Keratinocyte (primary cell): ENCODE results near the gene TMEM61.

Experiments used
- EZH2 ChIP-seq: IDR thresholded peaks from one replicate; pipeline ENCODE4 v1.6.1; 2012; ENCODE audit warnings: inconsistent platforms, mild to moderate bottlenecking, low read length, moderate library complexity
- TF ChIP-seq, protein P1 (sequence below), 3 experiments: IDR thresholded peaks in 1 of 3; conservative IDR thresholded peaks in 1 of 3; optimal IDR thresholded peaks in 1 of 3; 2 replicates in 2 of 3; 3 replicates in 1 of 3; pipeline versions ENCODE3 to v1.5.1; 2011; ENCODE audit warnings: low read length in 3 of 3, mild to moderate bottlenecking in 3 of 3, moderate library complexity in 2 of 3, control low read depth in 1 of 3, inconsistent platforms in 1 of 3; ENCODE audit not compliant: insufficient read depth in 2 of 3; ENCODE audit errors: extremely low read depth in 1 of 3

GRCh38 chr1:55038974-55039341 is 58.5 kb downstream of the TMEM61 start:
- TF ChIP-seq, protein P1, sequence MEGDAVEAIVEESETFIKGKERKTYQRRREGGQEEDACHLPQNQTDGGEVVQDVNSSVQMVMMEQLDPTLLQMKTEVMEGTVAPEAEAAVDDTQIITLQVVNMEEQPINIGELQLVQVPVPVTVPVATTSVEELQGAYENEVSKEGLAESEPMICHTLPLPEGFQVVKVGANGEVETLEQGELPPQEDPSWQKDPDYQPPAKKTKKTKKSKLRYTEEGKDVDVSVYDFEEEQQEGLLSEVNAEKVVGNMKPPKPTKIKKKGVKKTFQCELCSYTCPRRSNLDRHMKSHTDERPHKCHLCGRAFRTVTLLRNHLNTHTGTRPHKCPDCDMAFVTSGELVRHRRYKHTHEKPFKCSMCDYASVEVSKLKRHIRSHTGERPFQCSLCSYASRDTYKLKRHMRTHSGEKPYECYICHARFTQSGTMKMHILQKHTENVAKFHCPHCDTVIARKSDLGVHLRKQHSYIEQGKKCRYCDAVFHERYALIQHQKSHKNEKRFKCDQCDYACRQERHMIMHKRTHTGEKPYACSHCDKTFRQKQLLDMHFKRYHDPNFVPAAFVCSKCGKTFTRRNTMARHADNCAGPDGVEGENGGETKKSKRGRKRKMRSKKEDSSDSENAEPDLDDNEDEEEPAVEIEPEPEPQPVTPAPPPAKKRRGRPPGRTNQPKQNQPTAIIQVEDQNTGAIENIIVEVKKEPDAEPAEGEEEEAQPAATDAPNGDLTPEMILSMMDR (optimal IDR thresholded peaks at IDR 0.05 in 1 of 3, IDR thresholded peaks at IDR 0.05 in 1 of 3, conservative IDR thresholded peaks at IDR 0.05 in 1 of 3; ENCODE audit: extremely low read depth in 1 of 3, insufficient read depth in 2 of 3, low read length in 3 of 3) = no peak
- TF ChIP-seq EZH2 = no peak
